ENCODE data around the gene NUDT19. TPM values are rescaled to one million over a fixed set of nuclear protein-coding genes. Genes with fewer than 3 reads are reported as not detected.

Gene NUDT19
- polyA plus RNA-seq, 3 donors = 3.8 to 5.6 (median 4.6) TPM

- peaks cover 7 to 11% of the 10 kb centered on the region in 2 donors for H3K36me3 Mint-ChIP-seq
- TF ChIP-seq, protein P1, sequence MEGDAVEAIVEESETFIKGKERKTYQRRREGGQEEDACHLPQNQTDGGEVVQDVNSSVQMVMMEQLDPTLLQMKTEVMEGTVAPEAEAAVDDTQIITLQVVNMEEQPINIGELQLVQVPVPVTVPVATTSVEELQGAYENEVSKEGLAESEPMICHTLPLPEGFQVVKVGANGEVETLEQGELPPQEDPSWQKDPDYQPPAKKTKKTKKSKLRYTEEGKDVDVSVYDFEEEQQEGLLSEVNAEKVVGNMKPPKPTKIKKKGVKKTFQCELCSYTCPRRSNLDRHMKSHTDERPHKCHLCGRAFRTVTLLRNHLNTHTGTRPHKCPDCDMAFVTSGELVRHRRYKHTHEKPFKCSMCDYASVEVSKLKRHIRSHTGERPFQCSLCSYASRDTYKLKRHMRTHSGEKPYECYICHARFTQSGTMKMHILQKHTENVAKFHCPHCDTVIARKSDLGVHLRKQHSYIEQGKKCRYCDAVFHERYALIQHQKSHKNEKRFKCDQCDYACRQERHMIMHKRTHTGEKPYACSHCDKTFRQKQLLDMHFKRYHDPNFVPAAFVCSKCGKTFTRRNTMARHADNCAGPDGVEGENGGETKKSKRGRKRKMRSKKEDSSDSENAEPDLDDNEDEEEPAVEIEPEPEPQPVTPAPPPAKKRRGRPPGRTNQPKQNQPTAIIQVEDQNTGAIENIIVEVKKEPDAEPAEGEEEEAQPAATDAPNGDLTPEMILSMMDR (IDR thresholded peaks at IDR 0.05) = no peak
- Histone ChIP-seq H3K9ac (ENCODE audit: insufficient read depth, low read length, poor library complexity, severe bottlenecking) (no peak overlapping the region), H3K27ac (ENCODE audit: low read depth in 1 of 2, low read length in 2 of 2) (no peak overlapping the region), H3K4me3 (replicated peaks in 1 of 3; ENCODE audit: low read depth in 2 of 3, low read length in 3 of 3) (no peak overlapping the region), H3K9me3 (replicated peaks in 1 of 2; ENCODE audit: control insufficient read depth in 1 of 2, insufficient read depth in 1 of 2, low read length in 2 of 2) (peaks cover 5 to 9% of the 10 kb centered on the region in 2 donors), H3K4me1 (ENCODE audit: control insufficient read depth in 1 of 2, insufficient read depth in 2 of 2, low read length in 2 of 2) (no peaks in the 10 kb centered on the region), H3K36me3 (replicated peaks in 1 of 2; ENCODE audit: control insufficient read depth in 1 of 2, insufficient read depth in 2 of 2, low read length in 2 of 2) (peaks cover 0 to 8% of the 10 kb centered on the region in 2 donors), H2AFZ (ENCODE audit: insufficient read depth, low read depth, low read length, poor library complexity, severe bottlenecking) (no peak overlapping the region), H4K20me1 (ENCODE audit: insufficient read depth, low read length) (no peaks in the 10 kb centered on the region), H3K27me3 (ENCODE audit: control insufficient read depth in 2 of 2, insufficient read depth in 2 of 2, low read length in 2 of 2) (no peaks in the 10 kb centered on the region), H3K79me2 (ENCODE audit: insufficient read depth, low read length) (no peaks in the 10 kb centered on the region), H3K4me2 (replicated peaks; ENCODE audit: extremely low read depth, low read length, poor library complexity, severe bottlenecking) (no peak overlapping the region)
- H3K27ac Mint-ChIP-seq = no peak overlapping the region
- H3K4me3 Mint-ChIP-seq = no peak overlapping the region
- DNase-seq = no peak
- WGBS (ENCODE audit: insufficient coverage) = 98% methylated on average over 21 of the region's 22 CpGs
- H3K4me1 Mint-ChIP-seq = no peaks in the 10 kb centered on the region
- peaks cover 0 to 16% (median 3%) of the 10 kb centered on the region in 7 donors for H3K9me3 Mint-ChIP-seq
- intact Hi-C loops (cut with micrococcal nuclease) = no loop called here
- H3K27me3 Mint-ChIP-seq (ENCODE audit: low read depth in 3 of 3) = peaks cover 0 to 4% (median 0%) of the 10 kb centered on the region in 3 donors
These were observed 29.3 kb downstream of the NUDT19 start for GRCh38 chr19:32720936-32721250.

GRCh38 chr19:32735936-32736335 lies 44.3 kb downstream of the NUDT19 start:
- no peaks in the 10 kb centered on the region for H3K27me3 ChIP-seq (ENCODE audit: control insufficient read depth in 2 of 2, insufficient read depth in 2 of 2, low read length in 2 of 2)
- H4K20me1 ChIP-seq (ENCODE audit: insufficient read depth, low read length) = no peaks in the 10 kb centered on the region
- Mint-ChIP-seq H3K27me3 (ENCODE audit: low read depth in 3 of 3) (peaks cover 2 to 7% (median 2%) of the 10 kb centered on the region in 3 donors), H3K36me3 (no peaks in the 10 kb centered on the region), H3K4me1 (no peaks in the 10 kb centered on the region), H3K9me3 (peaks cover 0 to 2% (median 0%) of the 10 kb centered on the region in 7 donors), H3K4me3 (no peak overlapping the region), H3K27ac (no peak overlapping the region)
- intact Hi-C loops (cut with micrococcal nuclease) = no loop called here
- no peak for DNase-seq
- no peak overlapping the region for H3K27ac ChIP-seq (ENCODE audit: low read depth in 1 of 2, low read length in 2 of 2)
- H3K4me2 ChIP-seq (replicated peaks; ENCODE audit: extremely low read depth, low read length, poor library complexity, severe bottlenecking) = no peak overlapping the region
- H3K36me3 ChIP-seq (replicated peaks in 1 of 2; ENCODE audit: control insufficient read depth in 1 of 2, insufficient read depth in 2 of 2, low read length in 2 of 2) = no peaks in the 10 kb centered on the region
- no peak overlapping the region for H2AFZ ChIP-seq (ENCODE audit: insufficient read depth, low read depth, low read length, poor library complexity, severe bottlenecking)
- TF ChIP-seq, protein P1 (IDR thresholded peaks at IDR 0.05) = no peak
- no peaks in the 10 kb centered on the region for H3K4me1 ChIP-seq (ENCODE audit: control insufficient read depth in 1 of 2, insufficient read depth in 2 of 2, low read length in 2 of 2)
- no peaks in the 10 kb centered on the region for H3K9me3 ChIP-seq (replicated peaks in 1 of 2; ENCODE audit: control insufficient read depth in 1 of 2, insufficient read depth in 1 of 2, low read length in 2 of 2)
- H3K9ac ChIP-seq (ENCODE audit: insufficient read depth, low read length, poor library complexity, severe bottlenecking) = no peak overlapping the region
- WGBS (ENCODE audit: insufficient coverage) = 100% methylated on average over 2 of the region's 4 CpGs
- H3K79me2 ChIP-seq (ENCODE audit: insufficient read depth, low read length) = no peaks in the 10 kb centered on the region
- H3K4me3 ChIP-seq (replicated peaks in 1 of 3; ENCODE audit: low read depth in 2 of 3, low read length in 3 of 3) = no peak overlapping the region
